SK-N-MC (cell line): ENCODE data around the gene RUNX2.

ENCODE experiments used
- EZH2 ChIP-seq: fragments of 200-600 bp; sonication (generic); IDR thresholded peaks from one replicate; pipeline ENCODE4 v1.6.1; 2017; ENCODE audit warnings: antibody characterized with exemption
- FOXP2 ChIP-seq: optimal IDR thresholded peaks from 2 replicates; pipeline ENCODE3; 2011; ENCODE audit warnings: mild to moderate bottlenecking, moderate library complexity; ENCODE audit not compliant: insufficient read depth; ENCODE audit errors: extremely low read length, control extremely low read depth
- POLR2AphosphoS5 ChIP-seq: IDR thresholded peaks from 2 replicates; pipeline ENCODE4 v1.6.1; 2012; ENCODE audit warnings: mild to moderate bottlenecking, low read depth, low read length, borderline replicate concordance

DNA sequence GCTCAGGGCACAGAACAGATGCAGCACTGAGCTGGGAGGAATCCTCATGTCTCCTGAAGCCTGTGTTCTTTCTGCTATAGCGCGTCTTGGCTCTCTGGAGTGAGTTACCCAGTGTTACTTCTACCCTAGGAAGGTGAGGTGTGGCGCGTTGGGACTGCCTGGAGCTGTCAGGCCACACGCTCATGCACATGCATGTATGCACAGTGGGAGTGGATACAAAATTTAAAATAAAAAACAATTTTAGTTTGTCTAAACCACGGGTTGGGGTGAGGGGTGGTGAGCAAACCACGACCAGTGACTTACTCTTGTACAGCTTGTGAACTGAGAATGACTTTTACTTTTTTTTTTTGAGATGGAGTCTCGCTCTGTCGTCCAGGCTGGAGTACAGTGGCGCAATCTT, 348.2 kb downstream of the RUNX2 start:
- no peak for TF ChIP-seq POLR2AphosphoS5
- TF ChIP-seq EZH2, result no peak
- TF ChIP-seq FOXP2, result no peak
